Tibial artery (tissue), 4 donors: ENCODE data around the gene MTHFD1.

ENCODE experiments used
- DNase-seq, 2 donors: peaks; one replicate each; pipeline ENCODE4 v3.0.0-alpha.2; 2019
- H3K27ac ChIP-seq, 2 donors: fragments of 200-600 bp; sonication (generic) in 1 of 2; 1 replicate in 1 of 2; 2 replicates in 1 of 2; pipeline ENCODE4 v1.5.1; 2018 to 2019; ENCODE audit warnings: mild to moderate bottlenecking in 1 of 2
- H3K27me3 ChIP-seq, 2 donors: fragments of 200-600 bp; sonication (generic) in 1 of 2; one replicate each; pipeline versions ENCODE4 v1.5.1 to v1.6.0; 2016 to 2019
- H3K36me3 ChIP-seq, 3 donors: fragments of 200-600 bp; sonication (generic) in 2 of 3; one replicate each; pipeline ENCODE4 v1.5.1; 2016 to 2019; ENCODE audit warnings: mild to moderate bottlenecking in 2 of 3
- H3K4me1 ChIP-seq, 4 donors: fragments of 200-600 bp; sonication (generic) in 2 of 4; 1 replicate in 3 of 4; 2 replicates in 1 of 4; pipeline ENCODE4 v1.5.1; 2016 to 2019
- H3K4me3 ChIP-seq, 2 donors: fragments of 200-600 bp; sonication (generic) in 1 of 2; 1 replicate in 1 of 2; 2 replicates in 1 of 2; pipeline ENCODE4 v1.5.1; 2018 to 2019; ENCODE audit warnings: mild to moderate bottlenecking in 2 of 2
- H3K9me3 ChIP-seq, 3 donors: fragments of 200-600 bp; sonication (generic) in 1 of 3; one replicate each; pipeline ENCODE4 v1.5.1; 2016 to 2019
- CTCF ChIP-seq, 2 experiments: fragments of 200-600 bp in 1 of 2; fragments of 450-650 bp in 1 of 2; IDR thresholded peaks; one replicate each; pipeline ENCODE4 v1.5.1; 2017 to 2019; ENCODE audit warnings: antibody characterized with exemption in 2 of 2, mild to moderate bottlenecking in 1 of 2, moderate library complexity in 1 of 2
- intact Hi-C: fragments of 100-400 bp; cut with DNase I; formaldehyde crosslinking; loops from one replicate; pipeline ENCODE4 v1.15.0; 2023; ENCODE audit warnings: low total_unique reads

MTHFD1 gene

GRCh38 chr14:64509036-64509435 lies 120.9 kb downstream of the MTHFD1 start:
- intact Hi-C loops: no loop called here
- no peaks in the 10 kb centered on the region for H3K9me3 ChIP-seq
- DNase-seq: no peak
- TF ChIP-seq CTCF (IDR thresholded peaks at IDR 0.05): no peak
- peaks cover 0 to 74% (median 26%) of the 10 kb centered on the region in 4 donors for H3K4me1 ChIP-seq
- H3K27me3 ChIP-seq: no peaks in the 10 kb centered on the region
- H3K4me3 ChIP-seq: no peak overlapping the region
- no peaks in the 10 kb centered on the region for H3K36me3 ChIP-seq
- no peak overlapping the region for H3K27ac ChIP-seq
